Right atrium auricular region (tissue), 2 donors: Measurements from ENCODE around the gene TSPYL1. TPM values are rescaled to one million over a fixed set of nuclear protein-coding genes. Genes with fewer than 3 reads are reported as not detected.

Experiments used
- DNase-seq: peaks from one replicate; pipeline ENCODE4 v3.0.0-alpha.2; 2019; ENCODE audit warnings: low spot score
- H3K27ac ChIP-seq, 2 donors: fragments of 200-600 bp; sonication (generic); 1 replicate in 1 of 2; 2 replicates in 1 of 2; pipeline ENCODE4 v1.5.1; 2016 to 2019
- H3K27me3 ChIP-seq, 2 donors: fragments of 200-600 bp; sonication (generic); one replicate each; pipeline versions ENCODE4 v1.5.1 to v1.6.0; 2017 to 2019
- H3K36me3 ChIP-seq: fragments of 200-600 bp; sonication (generic); one replicate; pipeline ENCODE4 v1.5.1; 2016
- H3K4me1 ChIP-seq, 2 donors: fragments of 200-600 bp; sonication (generic); one replicate each; pipeline versions ENCODE4 v1.5.1 to v1.6.0; 2017 to 2019
- H3K4me3 ChIP-seq, 2 donors: fragments of 200-600 bp; sonication (generic); 1 replicate in 1 of 2; 2 replicates in 1 of 2; pipeline ENCODE4 v1.5.1; 2017 to 2019; ENCODE audit warnings: mild to moderate bottlenecking in 1 of 2, moderate library complexity in 1 of 2
- H3K9me3 ChIP-seq, 2 donors: fragments of 200-600 bp; sonication (generic); one replicate each; pipeline ENCODE4 v1.5.1; 2019
- CTCF ChIP-seq, 2 donors: fragments of 200-600 bp; sonication (generic); IDR thresholded peaks; one replicate each; pipeline ENCODE4 v1.5.1; 2019; ENCODE audit warnings: antibody characterized with exemption in 2 of 2
- total RNA-seq, 2 donors: library from RNA; depleted of rRNA; stranded (reverse); fragments of >200 nt; gene quantifications; one replicate each; pipeline ENCODE4 v1.1.0, GENCODE V29; 2016

The TSPYL1 gene
- total RNA-seq, 2 donors from 2014 or later, result 79.3 to 87.5 TPM

GRCh38 chr6:116283191-116283590, 3.5 kb upstream of the TSPYL1 start:
- no peak for DNase-seq
- Histone ChIP-seq H3K36me3 (no peaks in the 10 kb centered on the region), H3K4me3 (no peak overlapping the region), H3K27ac (no peak overlapping the region), H3K27me3 (no peaks in the 10 kb centered on the region), H3K9me3 (no peaks in the 10 kb centered on the region), H3K4me1 (peaks cover 0 to 20% of the 10 kb centered on the region in 2 donors)
- TF ChIP-seq CTCF (IDR thresholded peaks at IDR 0.05), result no peak

GRCh38 chr6:116282698-116283097, 3.0 kb upstream of the TSPYL1 start:
- Histone ChIP-seq H3K36me3 (no peaks in the 10 kb centered on the region), H3K9me3 (no peaks in the 10 kb centered on the region), H3K4me3 (no peak overlapping the region), H3K27me3 (no peaks in the 10 kb centered on the region), H3K4me1 (peaks cover 0 to 24% of the 10 kb centered on the region in 2 donors), H3K27ac (no peak overlapping the region)
- no peak for TF ChIP-seq CTCF (IDR thresholded peaks at IDR 0.05)
- no peak for DNase-seq

GRCh38 chr6:116280933-116281316, 1.2 kb upstream of the TSPYL1 start:
- no peak for TF ChIP-seq CTCF (IDR thresholded peaks at IDR 0.05)
- no peaks in the 10 kb centered on the region for H3K9me3 ChIP-seq
- H3K4me3 ChIP-seq, result peak overlapping the region in 1 of 2 donors; percentile 91
- no peaks in the 10 kb centered on the region for H3K36me3 ChIP-seq
- no peaks in the 10 kb centered on the region for H3K27me3 ChIP-seq
- no peak for DNase-seq
- H3K4me1 ChIP-seq, result peaks cover 0 to 41% of the 10 kb centered on the region in 2 donors
- peak overlapping the region; percentile 98 to 100 for H3K27ac ChIP-seq

GRCh38 chr6:116280161-116280932, 617 bp upstream of the TSPYL1 start:
- H3K4me1 ChIP-seq, result peaks cover 0 to 47% of the 10 kb centered on the region in 2 donors
- H3K4me3 ChIP-seq, result peak overlapping the region; percentile 70 to 91
- no peak for TF ChIP-seq CTCF (IDR thresholded peaks at IDR 0.05)
- DNase-seq, result no peak
- H3K9me3 ChIP-seq, result no peaks in the 10 kb centered on the region
- H3K27ac ChIP-seq, result peak overlapping the region; percentile 98 to 100
- H3K36me3 ChIP-seq, result no peaks in the 10 kb centered on the region
- no peaks in the 10 kb centered on the region for H3K27me3 ChIP-seq

DNA sequence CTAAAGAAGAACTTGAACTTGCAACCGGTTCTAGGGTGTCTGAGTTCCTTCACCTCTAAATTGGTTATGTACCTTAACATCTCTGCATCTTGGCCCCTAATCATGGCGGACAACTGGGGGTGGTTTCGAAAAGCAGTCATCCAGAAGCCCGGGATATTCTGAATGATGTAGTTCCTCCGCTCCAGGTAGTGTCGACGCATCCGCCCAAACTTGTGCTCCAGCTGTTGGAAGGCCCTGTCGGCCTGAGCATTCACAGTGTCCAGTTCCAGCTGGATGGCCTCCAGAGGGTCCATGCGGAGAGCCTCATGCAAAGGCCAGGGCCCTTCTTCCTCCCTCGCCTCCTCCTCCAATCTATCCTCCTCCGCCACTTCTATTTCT, 887 bp downstream of the TSPYL1 start:
- Histone ChIP-seq H3K36me3 (peaks cover 6% of the 10 kb centered on the region), H3K9me3 (no peaks in the 10 kb centered on the region), H3K27ac (peak overlapping the region; percentile 98 to 100), H3K27me3 (no peaks in the 10 kb centered on the region), H3K4me1 (peaks cover 0 to 60% of the 10 kb centered on the region in 2 donors), H3K4me3 (peak overlapping the region; percentile 70 to 91)
- TF ChIP-seq CTCF (IDR thresholded peaks at IDR 0.05), result no peak
- DNase-seq, result no peak

DNA sequence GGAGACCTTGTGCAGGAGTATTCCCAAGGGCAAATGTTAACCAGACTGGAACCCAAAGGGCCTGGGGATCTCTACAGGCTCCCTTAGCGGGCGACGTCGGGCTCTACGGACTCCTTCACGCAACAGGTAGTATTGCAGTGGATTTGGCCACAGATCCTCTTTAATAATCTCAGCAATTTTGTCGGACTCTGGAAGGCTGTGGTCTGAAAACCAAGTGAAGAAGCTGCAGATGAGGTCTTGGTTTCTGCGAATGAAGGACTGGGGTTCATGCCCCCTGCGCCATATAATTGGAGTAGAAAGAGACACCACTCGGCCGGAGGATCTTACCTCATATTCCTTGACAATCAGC, 1.3 kb downstream of the TSPYL1 start:
- Histone ChIP-seq H3K36me3 (peaks cover 8% of the 10 kb centered on the region), H3K4me1 (peaks cover 0 to 61% of the 10 kb centered on the region in 2 donors), H3K27me3 (no peaks in the 10 kb centered on the region), H3K4me3 (peak overlapping the region; percentile 70 to 91), H3K9me3 (no peaks in the 10 kb centered on the region), H3K27ac (peak overlapping the region; percentile 98 to 100)
- DNase-seq, result no peak
- TF ChIP-seq CTCF (IDR thresholded peaks at IDR 0.05), result no peak
